Astrocyte (in vitro differentiated cells and primary cell): Measurements from ENCODE around the gene SPINK8.

ENCODE experiments used
- EZH2 ChIP-seq: IDR thresholded peaks from 2 replicates; pipeline ENCODE4 v1.6.1; 2012; ENCODE audit warnings: mild to moderate bottlenecking, low read length, inconsistent platforms; ENCODE audit not compliant: insufficient read depth
- TF ChIP-seq, protein P1 (sequence below): IDR thresholded peaks from 2 replicates; pipeline ENCODE4 v1.5.1; 2011; ENCODE audit warnings: low read depth, mild to moderate bottlenecking, inconsistent platforms, low read length, moderate library complexity; ENCODE audit not compliant: insufficient read depth

DNA sequence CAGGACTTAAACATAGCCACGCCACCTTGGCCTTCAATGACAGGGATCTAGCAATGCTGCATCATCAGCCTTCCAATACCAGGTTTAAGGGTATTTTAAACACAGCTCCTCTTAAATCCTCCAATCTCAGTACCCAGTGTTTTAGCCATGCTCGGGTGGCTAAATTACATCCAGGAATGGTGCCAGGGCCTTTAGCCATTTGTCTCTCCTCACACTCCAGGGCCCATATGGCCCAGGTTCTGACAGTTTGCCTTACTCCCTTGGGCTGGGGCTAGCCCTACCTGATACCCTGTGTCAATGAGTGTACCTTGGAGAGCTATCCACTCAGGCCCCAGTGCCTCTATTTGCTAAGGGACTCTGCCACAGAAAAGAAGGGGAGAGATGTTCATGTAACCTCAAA, 63.2 kb downstream of the SPINK8 start:
- TF ChIP-seq, protein P1, sequence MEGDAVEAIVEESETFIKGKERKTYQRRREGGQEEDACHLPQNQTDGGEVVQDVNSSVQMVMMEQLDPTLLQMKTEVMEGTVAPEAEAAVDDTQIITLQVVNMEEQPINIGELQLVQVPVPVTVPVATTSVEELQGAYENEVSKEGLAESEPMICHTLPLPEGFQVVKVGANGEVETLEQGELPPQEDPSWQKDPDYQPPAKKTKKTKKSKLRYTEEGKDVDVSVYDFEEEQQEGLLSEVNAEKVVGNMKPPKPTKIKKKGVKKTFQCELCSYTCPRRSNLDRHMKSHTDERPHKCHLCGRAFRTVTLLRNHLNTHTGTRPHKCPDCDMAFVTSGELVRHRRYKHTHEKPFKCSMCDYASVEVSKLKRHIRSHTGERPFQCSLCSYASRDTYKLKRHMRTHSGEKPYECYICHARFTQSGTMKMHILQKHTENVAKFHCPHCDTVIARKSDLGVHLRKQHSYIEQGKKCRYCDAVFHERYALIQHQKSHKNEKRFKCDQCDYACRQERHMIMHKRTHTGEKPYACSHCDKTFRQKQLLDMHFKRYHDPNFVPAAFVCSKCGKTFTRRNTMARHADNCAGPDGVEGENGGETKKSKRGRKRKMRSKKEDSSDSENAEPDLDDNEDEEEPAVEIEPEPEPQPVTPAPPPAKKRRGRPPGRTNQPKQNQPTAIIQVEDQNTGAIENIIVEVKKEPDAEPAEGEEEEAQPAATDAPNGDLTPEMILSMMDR, result no peak
- no peak for TF ChIP-seq EZH2
